Effector memory CD4-positive, alpha-beta T cell (primary cell): ENCODE results near the gene RMDN2.
"Not testable (repeated sequence)": the region's sequence is repeated elsewhere in the genome, so short reads cannot be mapped to it uniquely, and the experiment has no call there.

ENCODE experiments used
- DNase-seq, 3 donors: peaks; one replicate each; pipeline ENCODE4 v3.0.0-alpha.2; 2020
- H3K27ac ChIP-seq: 2 replicates; pipeline ENCODE4 v1.7.0; 2013; ENCODE audit warnings: mild to moderate bottlenecking, low read length, moderate library complexity; ENCODE audit not compliant: insufficient read depth, poor library complexity, severe bottlenecking
- H3K27me3 ChIP-seq: replicated peaks from 2 replicates; pipeline ENCODE4 v1.7.0; 2013; ENCODE audit warnings: mild to moderate bottlenecking, low read length; ENCODE audit not compliant: insufficient read depth, control insufficient read depth, poor library complexity, severe bottlenecking
- H3K36me3 ChIP-seq: 2 replicates; pipeline ENCODE4 v1.7.0; 2013; ENCODE audit warnings: mild to moderate bottlenecking, low read length, moderate library complexity; ENCODE audit not compliant: control insufficient read depth, insufficient read depth
- H3K4me1 ChIP-seq: 2 replicates; pipeline ENCODE4 v1.7.0; 2013; ENCODE audit warnings: low read length, mild to moderate bottlenecking; ENCODE audit not compliant: control insufficient read depth, insufficient read depth, poor library complexity, severe bottlenecking
- H3K4me3 ChIP-seq: 2 replicates; pipeline ENCODE4 v1.7.0; 2013; ENCODE audit warnings: low read length, low read depth, mild to moderate bottlenecking; ENCODE audit not compliant: insufficient read depth, poor library complexity, severe bottlenecking
- H3K9me3 ChIP-seq: 2 replicates; pipeline ENCODE4 v1.7.0; 2013; ENCODE audit warnings: mild to moderate bottlenecking, low read length, moderate library complexity; ENCODE audit not compliant: control insufficient read depth

Gene RMDN2

GRCh38 chr2:37962018-37962739, 37.1 kb downstream of the RMDN2 start:
- H3K4me1 ChIP-seq, H3K27ac ChIP-seq, H3K9me3 ChIP-seq, H3K36me3 ChIP-seq, H3K4me3 ChIP-seq, DNase-seq, H3K27me3 ChIP-seq: not testable (repeated sequence)

GRCh38 chr2:37962740-37963121, 37.6 kb downstream of the RMDN2 start:
- DNase-seq, H3K4me3 ChIP-seq, H3K36me3 ChIP-seq, H3K4me1 ChIP-seq, H3K27ac ChIP-seq, H3K27me3 ChIP-seq, H3K9me3 ChIP-seq: not testable (repeated sequence)

- H3K4me1 ChIP-seq, H3K36me3 ChIP-seq, H3K4me3 ChIP-seq, H3K27me3 ChIP-seq, DNase-seq, H3K9me3 ChIP-seq, H3K27ac ChIP-seq: not testable (repeated sequence)
Observed at GRCh38 chr2:37963901-37964300, 38.8 kb downstream of the RMDN2 start.

GRCh38 chr2:37966326-37966725, 41.2 kb downstream of the RMDN2 start:
- no peaks in the 10 kb centered on the region for H3K36me3 ChIP-seq
- no peaks in the 10 kb centered on the region for H3K27me3 ChIP-seq
- H3K9me3 ChIP-seq: no peaks in the 10 kb centered on the region
- DNase-seq: no peak
- H3K4me1 ChIP-seq: no peaks in the 10 kb centered on the region
- no peak overlapping the region for H3K27ac ChIP-seq
- H3K4me3 ChIP-seq: no peak overlapping the region

- no peaks in the 10 kb centered on the region for H3K36me3 ChIP-seq
- no peak overlapping the region for H3K4me3 ChIP-seq
- H3K4me1 ChIP-seq: no peaks in the 10 kb centered on the region
- no peaks in the 10 kb centered on the region for H3K9me3 ChIP-seq
- DNase-seq: no peak
- H3K27me3 ChIP-seq: no peaks in the 10 kb centered on the region
- H3K27ac ChIP-seq: no peak overlapping the region
Observed at GRCh38 chr2:37969731-37970130, 44.6 kb downstream of the RMDN2 start.

- no peak overlapping the region for H3K4me3 ChIP-seq
- H3K36me3 ChIP-seq: no peaks in the 10 kb centered on the region
- no peaks in the 10 kb centered on the region for H3K27me3 ChIP-seq
- H3K4me1 ChIP-seq: no peaks in the 10 kb centered on the region
- no peak overlapping the region for H3K27ac ChIP-seq
- no peak for DNase-seq
- H3K9me3 ChIP-seq: no peaks in the 10 kb centered on the region
Observed at GRCh38 chr2:37971971-37972370, 46.9 kb downstream of the RMDN2 start.

GRCh38 chr2:37973615-37974353, 48.7 kb downstream of the RMDN2 start:
- Histone ChIP-seq H3K27ac (no peak overlapping the region), H3K4me1 (no peaks in the 10 kb centered on the region), H3K27me3 (no peaks in the 10 kb centered on the region), H3K4me3 (no peak overlapping the region), H3K9me3 (no peaks in the 10 kb centered on the region), H3K36me3 (no peaks in the 10 kb centered on the region)
- DNase-seq: no peak

GRCh38 chr2:37975808-37976207, 50.7 kb downstream of the RMDN2 start:
- Histone ChIP-seq H3K4me3 (no peak overlapping the region), H3K36me3 (no peaks in the 10 kb centered on the region), H3K4me1 (no peaks in the 10 kb centered on the region), H3K9me3 (no peaks in the 10 kb centered on the region), H3K27ac (no peak overlapping the region), H3K27me3 (no peaks in the 10 kb centered on the region)
- DNase-seq: no peak

- no peaks in the 10 kb centered on the region for H3K36me3 ChIP-seq
Observed at GRCh38 chr2:37976411-37976810, 51.3 kb downstream of the RMDN2 start.

GRCh38 chr2:37982147-37982582, 57.1 kb downstream of the RMDN2 start:
- no peak overlapping the region for H3K4me3 ChIP-seq
- no peaks in the 10 kb centered on the region for H3K36me3 ChIP-seq
- H3K27ac ChIP-seq: no peak overlapping the region
- no peaks in the 10 kb centered on the region for H3K27me3 ChIP-seq
- no peaks in the 10 kb centered on the region for H3K4me1 ChIP-seq
- no peaks in the 10 kb centered on the region for H3K9me3 ChIP-seq
- DNase-seq: peak in 1 of 3 donors; percentile 33

More at GRCh38 chr2:37976411-37976810, 51.3 kb downstream of the RMDN2 start:
- no peak overlapping the region for H3K27ac ChIP-seq
- no peak for DNase-seq
- H3K9me3 ChIP-seq: no peaks in the 10 kb centered on the region
- H3K4me3 ChIP-seq: no peak overlapping the region
- H3K27me3 ChIP-seq: no peaks in the 10 kb centered on the region
- H3K4me1 ChIP-seq: no peaks in the 10 kb centered on the region
